AG20443 (cell line): ENCODE measurements around the gene BCL2L13.

Experiments
- DNase-seq: peaks from one replicate; pipeline ENCODE4 v3.0.0; 2012; ENCODE audit warnings: low spot score, mixed read lengths

The BCL2L13 gene

DNA sequence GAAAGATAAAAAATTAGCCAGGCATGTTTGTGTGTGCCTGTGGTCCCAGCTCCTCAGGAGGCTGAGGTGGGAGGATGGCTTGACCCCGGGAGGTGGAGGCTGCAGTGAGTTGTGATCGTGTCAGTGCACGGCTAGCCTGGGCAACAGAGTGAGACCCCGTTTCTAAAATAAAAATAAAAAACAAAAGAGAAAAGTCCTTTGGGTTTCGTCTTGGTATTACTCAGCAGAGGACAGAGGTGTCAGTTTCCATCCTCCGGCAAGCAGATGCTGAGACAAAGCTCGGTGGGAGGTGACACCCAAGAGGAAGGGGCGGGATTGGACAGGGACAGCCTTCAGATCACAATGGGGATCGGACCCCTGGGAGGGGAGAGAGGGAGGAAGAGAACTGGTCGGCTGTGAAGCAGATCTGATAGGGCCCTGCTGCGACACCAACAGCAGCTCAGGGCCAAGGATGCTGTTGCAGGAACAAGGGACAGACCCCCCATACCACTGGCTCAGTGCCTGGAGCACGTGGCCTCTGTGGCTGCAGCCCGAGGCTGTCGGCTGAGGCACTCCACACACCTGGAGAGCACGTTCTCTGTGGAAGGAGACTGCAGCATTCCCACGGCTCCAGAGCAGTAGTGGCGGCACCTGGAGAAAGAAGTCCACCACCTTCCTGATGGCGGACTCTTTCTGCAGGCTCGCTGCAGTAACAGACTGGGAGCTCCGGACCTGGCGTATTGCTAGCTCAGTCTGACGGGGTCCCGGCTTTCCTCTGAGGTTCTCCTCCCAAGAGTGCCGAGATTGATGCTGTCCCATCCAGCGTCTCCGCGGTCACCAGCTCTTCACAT is 140.9 kb downstream of the BCL2L13 start:
- no peak for DNase-seq

DNA sequence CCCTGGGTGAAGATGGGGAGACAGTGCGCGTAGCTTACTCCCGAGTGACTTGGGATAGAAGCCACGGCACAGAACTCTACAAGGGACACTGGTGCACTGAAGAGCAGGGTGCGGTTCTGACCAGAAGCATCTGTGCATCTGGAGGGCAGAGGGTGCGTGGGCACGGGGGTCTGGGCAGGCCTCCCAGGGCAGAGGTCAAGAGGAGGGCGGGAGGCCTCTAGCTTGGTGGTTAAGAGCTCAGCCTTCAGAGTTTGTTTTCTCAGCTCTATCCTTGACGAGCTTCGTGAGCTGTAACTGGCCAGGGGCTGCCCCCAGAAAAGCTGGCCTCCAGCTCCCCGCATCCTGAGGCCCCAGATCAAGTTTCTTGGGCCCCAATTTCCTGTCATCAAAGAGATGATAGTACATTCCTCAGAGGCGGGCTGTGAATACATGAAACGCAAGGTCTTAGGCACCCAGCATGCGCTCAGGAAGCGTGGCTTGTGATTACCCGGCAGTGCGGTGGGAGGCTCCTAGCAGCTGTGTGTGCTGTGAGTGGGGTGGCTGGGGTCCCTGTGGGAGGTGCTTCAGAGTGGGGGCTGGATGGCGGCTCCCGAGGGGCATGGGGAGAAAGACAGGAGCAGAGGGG is 141.7 kb downstream of the BCL2L13 start:
- DNase-seq, result no peak
